GM18526 (cell line): ENCODE data around the gene ROCK2.

ENCODE experiments used
- POLR2A ChIP-seq: IDR thresholded peaks from 3 replicates; pipeline ENCODE4 v1.6.1; 2011; ENCODE audit not compliant: insufficient read length; ENCODE audit errors: extremely low read depth

Gene ROCK2

DNA sequence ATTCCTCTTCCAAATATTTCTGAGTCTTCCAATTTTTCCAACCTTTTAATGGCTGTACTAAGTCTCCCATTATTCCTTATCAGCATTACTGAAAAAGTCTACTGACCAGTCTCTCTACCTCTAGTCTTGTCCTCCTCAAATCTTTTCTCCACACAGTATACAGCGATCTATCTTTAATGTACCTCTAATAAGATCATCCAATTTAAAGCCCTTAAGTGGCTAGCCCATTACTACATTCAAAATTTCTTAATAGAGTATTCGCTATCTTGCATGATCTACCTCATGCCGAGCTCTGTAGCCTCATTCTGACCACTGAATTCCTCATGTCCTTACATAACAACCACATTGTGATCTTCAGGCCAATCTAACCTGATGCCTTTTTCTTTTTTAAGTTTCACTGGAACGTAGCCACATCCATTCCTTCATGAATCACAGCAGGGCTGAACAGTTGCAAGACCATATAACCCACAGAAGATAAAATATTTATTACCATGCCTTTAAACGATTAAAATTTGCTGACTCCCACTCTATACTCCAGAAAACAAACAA is 131.3 kb downstream of the ROCK2 start:
- TF ChIP-seq POLR2A, result no peak

DNA sequence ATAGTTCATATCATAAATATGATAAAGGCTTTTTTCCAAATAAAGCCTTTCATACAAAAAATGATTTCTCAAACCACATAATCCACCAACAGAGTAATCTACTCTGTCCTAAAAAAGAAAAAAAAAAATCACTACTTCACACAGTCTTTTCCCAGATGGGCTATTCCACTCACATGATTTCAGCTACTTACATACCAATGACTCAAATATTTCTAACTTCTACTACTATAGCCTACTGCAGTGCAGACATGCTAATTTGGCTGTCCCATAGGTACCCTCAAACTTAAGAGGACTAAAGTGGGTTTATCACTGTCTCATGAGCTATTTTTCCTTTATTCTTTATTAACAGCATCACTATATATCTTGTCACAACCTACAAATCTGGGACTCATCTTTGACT is 131.8 kb downstream of the ROCK2 start:
- TF ChIP-seq POLR2A, result no peak

DNA sequence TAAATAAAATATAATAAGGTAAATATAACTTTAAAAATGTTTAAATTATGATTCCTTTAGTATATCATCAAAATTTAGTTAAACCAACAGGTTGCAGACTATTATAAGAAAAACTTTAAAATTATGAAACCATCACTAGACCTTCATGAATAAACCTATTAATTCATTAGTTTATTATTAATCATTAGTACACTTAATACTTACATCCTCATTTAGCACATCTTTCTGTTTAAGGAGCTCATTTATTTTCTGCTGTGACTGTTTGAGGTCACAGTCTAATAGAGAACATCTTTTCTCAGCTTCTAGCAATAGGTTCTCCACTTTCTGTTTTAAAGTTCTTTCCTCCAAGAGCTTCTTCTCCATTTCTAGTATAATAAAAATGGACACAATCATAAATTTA is 136.4 kb downstream of the ROCK2 start:
- TF ChIP-seq POLR2A, result no peak

DNA sequence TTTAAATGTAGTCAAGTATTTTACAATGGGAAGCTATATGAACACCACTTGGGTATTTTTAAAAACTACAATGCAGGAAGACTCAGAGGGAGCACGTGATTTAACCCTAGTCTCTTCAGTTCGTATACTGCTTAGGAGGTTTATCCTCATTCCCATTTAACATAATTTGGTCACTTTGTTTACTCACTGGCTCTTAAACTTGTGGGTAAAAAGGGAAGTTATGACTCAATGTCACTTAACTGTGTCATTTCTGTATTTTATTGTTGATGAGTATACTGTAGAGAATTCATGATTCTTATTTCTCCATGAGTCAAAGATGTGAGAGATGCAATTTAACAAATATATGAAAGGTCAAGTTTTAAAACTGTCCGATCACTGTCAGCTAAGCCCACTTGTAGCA is 141.0 kb downstream of the ROCK2 start:
- TF ChIP-seq POLR2A, result no peak

DNA sequence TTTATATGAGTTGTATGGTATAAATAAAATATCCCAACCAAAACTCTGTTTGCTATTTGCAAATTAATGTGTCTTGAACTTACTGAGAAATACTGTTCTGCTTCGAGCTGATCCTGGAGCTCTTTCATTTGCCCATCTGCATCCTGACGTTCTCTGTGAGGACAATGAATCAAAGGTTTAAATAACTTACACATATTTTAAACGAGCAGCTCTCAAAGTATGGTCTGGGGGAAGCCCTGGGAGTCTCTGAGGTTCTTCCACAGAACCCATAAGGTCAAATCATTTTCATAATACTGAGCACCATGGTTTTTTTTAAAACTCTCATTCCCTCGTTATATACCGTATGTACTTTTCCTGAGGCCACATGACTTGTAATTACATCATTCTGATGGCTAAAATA is 142.5 kb downstream of the ROCK2 start:
- no peak for TF ChIP-seq POLR2A

DNA sequence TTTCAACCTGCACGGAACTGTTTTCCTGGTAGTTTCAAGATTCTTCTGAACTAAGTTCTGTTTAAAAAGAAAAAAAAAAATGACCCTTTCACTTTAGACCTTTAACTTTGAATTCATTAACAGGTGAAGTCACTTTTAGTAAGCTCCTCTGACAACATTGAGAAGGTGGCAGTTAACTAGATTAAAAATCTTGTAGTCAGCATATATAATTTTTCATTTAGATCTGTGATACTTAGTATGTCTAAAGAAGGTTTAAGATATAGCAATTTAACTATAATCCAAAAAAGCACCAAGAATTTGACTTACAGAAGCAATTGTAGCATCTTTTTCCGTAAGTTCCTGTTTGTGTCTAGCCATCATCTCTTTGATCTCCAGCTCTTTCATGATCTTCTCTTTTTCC is 143.8 kb downstream of the ROCK2 start:
- TF ChIP-seq POLR2A, result no peak

DNA sequence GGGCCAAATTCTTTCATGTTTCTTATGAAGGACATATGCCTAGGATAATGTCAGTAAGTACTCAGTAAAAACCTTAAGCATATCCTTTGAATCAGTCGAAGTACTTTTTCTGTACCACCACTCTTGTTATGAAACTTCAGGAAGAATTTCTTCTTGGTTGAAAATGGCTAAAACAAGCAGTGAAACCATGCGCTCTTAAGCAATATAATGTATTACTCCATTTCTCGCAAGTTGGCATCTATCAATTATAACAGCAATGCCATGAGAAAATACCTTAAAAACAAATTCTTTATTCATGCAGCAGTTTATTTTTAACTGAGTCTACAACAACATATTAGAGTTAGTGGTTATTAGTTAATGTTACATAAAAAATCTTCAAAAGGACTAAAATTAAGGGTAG is 148.2 kb downstream of the ROCK2 start:
- TF ChIP-seq POLR2A, result no peak

DNA sequence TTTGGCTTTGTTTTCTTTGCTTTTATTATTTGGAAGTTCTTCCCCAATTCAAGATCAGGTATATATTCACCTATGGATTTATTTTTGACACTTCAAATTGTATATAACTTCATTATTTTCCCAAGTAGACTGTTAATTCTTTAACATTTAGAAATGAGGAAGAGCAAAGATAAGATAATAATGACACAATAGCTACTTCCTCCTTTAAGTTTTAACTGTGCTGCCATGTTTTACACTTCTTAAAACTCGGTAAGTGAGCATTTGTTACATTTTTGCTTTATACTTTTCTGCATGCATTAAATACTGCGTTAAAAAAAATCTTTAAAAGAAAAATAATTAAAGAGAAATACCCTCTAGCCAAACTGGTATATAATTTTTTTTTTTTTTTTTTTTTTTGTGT is 156.7 kb downstream of the ROCK2 start:
- TF ChIP-seq POLR2A, result no peak

DNA sequence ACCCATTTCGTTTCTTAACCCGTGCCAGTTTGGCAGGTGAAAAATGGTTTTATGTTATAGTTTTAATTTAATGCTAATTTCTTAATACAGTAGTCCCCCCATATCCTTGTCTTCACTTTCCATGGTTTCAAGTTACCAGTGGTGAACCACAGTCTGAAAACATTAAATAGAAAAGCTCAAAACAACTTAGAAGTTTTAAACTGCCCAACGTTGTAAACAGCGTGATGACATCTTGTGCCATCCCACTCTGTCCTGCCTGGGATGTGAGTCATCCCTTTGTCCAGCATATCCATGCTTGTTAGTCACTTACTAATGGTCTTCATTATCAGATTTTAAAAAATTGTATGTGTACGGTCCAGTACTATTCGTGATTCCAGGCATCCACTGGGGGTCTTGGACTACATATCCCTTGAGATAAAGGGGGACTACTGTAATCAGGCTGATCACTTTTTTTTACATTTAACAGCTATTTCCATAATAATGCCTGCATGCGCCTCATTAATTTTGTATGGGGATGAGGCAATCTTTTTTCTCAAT is 157.3 kb downstream of the ROCK2 start:
- TF ChIP-seq POLR2A, result no peak

DNA sequence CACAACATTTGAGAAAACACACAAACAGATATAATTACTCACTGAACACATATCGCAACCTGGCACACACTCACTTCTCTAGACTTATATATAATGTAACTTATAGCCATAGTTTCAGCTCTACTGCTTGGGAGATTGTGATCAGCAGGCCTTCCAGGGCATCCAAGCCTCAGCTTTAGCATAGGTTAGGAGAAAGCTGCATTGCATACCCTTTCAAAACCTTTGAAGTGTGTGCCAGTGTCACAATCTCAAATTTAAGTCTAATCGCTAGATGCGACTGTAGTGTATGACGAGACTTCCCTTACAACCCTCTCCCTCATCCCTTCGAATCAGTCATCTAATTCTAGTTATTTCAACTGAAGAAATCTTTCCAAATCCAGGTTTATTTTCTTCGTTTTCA is 158.3 kb downstream of the ROCK2 start:
- no peak for TF ChIP-seq POLR2A

DNA sequence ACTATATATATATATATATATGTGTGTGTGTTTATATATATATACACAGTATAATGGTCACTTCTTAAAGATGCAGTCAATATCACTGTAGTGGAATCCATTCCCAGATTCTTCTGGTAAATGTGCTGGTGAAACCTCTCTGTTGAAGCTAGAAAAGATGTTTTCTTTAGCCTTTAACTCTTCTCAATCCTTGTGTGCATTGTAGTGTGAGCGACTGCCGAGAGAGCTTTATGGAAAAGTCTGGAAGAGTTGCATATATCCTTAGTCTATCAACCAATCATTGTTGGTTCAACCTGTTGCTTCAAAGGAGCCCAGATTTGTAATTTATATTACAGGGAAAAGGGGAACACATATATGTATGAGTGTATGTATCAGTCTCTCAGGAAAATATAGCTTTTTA is 161.5 kb downstream of the ROCK2 start:
- TF ChIP-seq POLR2A, result no peak

DNA sequence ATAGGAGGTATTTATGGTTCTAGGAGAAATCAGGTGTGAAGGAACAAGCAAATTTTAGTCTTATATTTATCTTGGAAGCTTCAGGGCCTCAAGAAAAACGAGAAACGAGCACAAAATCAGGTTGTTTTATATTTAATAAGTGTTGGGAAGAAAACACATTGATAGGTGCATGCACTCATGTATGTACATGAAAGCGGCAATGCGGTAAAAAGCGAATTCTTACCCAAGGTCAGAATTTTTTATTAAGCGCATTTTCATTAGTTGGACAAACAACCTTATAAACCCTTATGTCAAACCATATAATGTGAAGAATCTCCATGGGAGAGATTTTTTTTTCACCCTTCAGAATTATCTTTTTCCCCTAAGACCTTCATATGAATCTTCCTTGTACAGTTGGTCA is 163.8 kb downstream of the ROCK2 start:
- TF ChIP-seq POLR2A, result no peak

DNA sequence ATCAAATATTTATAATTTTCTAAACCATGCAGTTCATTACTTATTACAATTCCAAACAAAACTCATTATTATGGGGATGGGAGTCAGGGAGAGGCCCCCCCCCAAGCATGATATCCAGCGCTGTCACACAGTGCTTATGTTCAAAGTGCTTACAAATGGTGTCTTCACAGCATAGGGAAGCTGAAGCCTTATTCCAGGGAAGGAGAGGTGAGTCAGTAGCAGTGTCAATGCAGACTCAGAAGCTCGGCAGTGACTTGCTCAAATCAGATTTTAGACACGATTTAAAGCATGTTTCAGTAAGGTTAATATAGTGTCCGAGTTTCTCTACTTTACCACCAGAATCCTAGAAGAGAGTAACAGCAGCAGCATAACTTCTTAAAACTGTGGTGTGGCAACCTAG is 164.5 kb downstream of the ROCK2 start:
- TF ChIP-seq POLR2A, result no peak

DNA sequence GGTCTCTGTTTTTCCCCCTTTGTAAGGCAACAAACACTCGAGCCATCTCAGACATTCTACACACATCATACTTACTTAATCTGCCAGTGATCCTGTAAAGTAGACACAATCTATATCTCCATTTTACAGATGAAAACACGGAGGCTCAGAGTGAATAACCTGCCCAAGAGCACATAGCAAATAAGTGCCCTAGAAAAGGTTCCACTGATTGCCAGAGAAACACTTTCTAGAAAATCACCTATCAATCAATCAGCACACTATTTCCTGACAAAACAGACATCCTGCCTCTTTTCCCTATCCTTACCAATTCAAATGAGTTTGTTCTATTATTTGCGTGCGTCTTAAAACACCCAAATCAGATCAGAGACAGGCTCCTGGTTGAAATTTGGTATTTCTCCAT is 165.2 kb downstream of the ROCK2 start:
- no peak for TF ChIP-seq POLR2A

DNA sequence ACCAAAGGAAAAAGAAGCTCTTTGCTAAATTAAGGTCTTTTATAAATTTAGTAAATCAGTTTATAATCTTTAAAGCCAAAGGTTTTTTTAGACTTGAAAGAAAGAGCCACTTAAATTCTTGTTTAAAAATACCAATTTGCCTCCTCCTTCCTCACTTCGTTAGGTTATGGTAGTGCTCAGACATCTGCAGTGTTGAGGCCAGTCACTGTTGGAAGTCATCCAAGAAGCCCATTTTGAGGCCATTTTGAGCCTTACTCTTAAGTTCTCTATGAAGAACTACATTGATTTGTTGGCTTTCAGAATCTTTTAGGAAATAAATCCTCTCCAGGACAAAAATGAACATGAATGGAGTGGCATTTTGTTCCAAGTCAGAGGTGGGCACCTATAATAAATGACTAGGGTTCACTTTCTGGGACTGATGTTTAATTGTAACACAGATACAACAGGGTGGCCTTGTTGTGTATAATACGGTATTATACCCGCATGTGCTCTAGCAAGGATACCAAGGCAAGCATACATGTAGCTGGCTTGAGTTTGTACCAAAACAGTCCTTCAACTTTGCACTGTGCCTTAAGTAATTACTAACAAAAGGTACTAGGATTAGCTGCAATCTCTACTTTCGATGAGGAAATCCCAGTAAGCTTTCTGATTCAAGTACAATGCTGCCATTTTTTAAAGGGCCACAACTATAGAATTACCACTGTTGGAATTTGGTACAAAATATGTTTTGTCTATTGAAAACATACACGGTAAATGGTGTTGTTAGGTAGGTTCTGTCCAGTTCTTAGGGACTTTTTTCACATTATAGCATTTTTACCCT is 166.4 kb downstream of the ROCK2 start:
- no peak for TF ChIP-seq POLR2A

DNA sequence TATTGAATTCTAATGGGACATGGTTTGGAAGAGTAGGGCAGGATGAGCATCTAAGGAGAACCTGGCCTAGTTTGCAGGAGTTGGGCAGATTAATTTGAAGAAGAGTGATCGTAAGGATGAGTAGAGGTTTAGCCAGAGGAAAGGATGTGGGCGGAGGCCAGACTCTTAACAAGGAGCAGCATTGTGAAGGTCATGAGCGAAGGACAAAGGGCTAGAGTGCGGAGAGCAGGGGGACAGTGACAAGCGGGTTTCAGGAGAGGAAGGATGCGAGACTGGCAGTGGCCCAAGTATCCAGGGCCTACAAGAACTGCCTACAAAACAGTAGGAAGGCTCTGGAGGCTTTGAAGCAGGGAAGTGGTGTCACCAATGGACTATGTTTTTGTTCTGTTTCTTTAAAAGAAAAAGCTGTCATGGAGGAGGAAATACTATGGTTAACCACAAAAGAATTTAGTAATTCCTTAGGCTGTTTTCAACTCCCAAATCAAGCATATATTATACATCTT is 169.1 kb downstream of the ROCK2 start:
- no peak for TF ChIP-seq POLR2A
